Stimulated activated CD8-positive, alpha-beta memory T cell treated with anti-CD3 and anti-CD28 coated beads, Interleukin-4, amount 100 ng/mL, for 24 hours (primary cell): Measurements from ENCODE around the gene GON4L.
"Not testable (repeated sequence)": the region's sequence is repeated elsewhere in the genome, so short reads cannot be mapped to it uniquely, and the experiment has no call there.

Source experiments
- DNase-seq: peaks from one replicate; pipeline ENCODE4 v3.0.0-alpha.2; 2020; ENCODE audit warnings: low read depth

The GON4L gene

GRCh38 chr1:155744711-155745283 lies 112.2 kb downstream of the GON4L start:
- DNase-seq: no peak

- DNase-seq: no peak
Observed at GRCh38 chr1:155741908-155742307, 115.1 kb downstream of the GON4L start.

GRCh38 chr1:155740995-155741394 lies 116.0 kb downstream of the GON4L start:
- DNase-seq: no peak

- no peak for DNase-seq
Observed at GRCh38 chr1:155729031-155729898, 127.7 kb downstream of the GON4L start.

- no peak for DNase-seq
Observed at GRCh38 chr1:155725142-155725541, 131.9 kb downstream of the GON4L start.

GRCh38 chr1:155719703-155720102 lies 137.3 kb downstream of the GON4L start:
- DNase-seq: no peak

- DNase-seq: not testable (repeated sequence)
Observed at GRCh38 chr1:155718524-155719115, 138.4 kb downstream of the GON4L start.

- no peak for DNase-seq
Observed at GRCh38 chr1:155717041-155717440, 140.0 kb downstream of the GON4L start.

- no peak for DNase-seq
Observed at GRCh38 chr1:155715777-155716176, 141.2 kb downstream of the GON4L start.

- not testable (repeated sequence) for DNase-seq
Observed at GRCh38 chr1:155715056-155715455, 142.0 kb downstream of the GON4L start.

GRCh38 chr1:155713075-155713474 lies 143.9 kb downstream of the GON4L start:
- DNase-seq: no peak

- DNase-seq: not testable (repeated sequence)
Observed at GRCh38 chr1:155712636-155713035, 144.4 kb downstream of the GON4L start.

- DNase-seq: not testable (repeated sequence)
Observed at GRCh38 chr1:155711457-155711856, 145.6 kb downstream of the GON4L start.

- no peak for DNase-seq
Observed at GRCh38 chr1:155709391-155709790, 147.6 kb downstream of the GON4L start.

GRCh38 chr1:155706139-155706538 lies 150.9 kb downstream of the GON4L start:
- DNase-seq: no peak

GRCh38 chr1:155704414-155704813 lies 152.6 kb downstream of the GON4L start:
- not testable (repeated sequence) for DNase-seq

- DNase-seq: no peak
Observed at GRCh38 chr1:155703216-155703615, 153.8 kb downstream of the GON4L start.

GRCh38 chr1:155701675-155702074 lies 155.3 kb downstream of the GON4L start:
- DNase-seq: not testable (repeated sequence)
